Fibroblast of mammary gland (primary cell): ENCODE results near the gene CDK9.

Experiments used
- DNase-seq: peaks from one replicate; pipeline ENCODE4 v3.0.0-alpha.2; 2010; ENCODE audit warnings: low read depth
- H3K4me3 ChIP-seq: 2 replicates; pipeline ENCODE4 v1.5.1; 2011; ENCODE audit warnings: low read depth, mild to moderate bottlenecking, low read length, moderate library complexity; ENCODE audit not compliant: control insufficient read depth
- TF ChIP-seq, protein P1 (sequence below): conservative IDR thresholded peaks from 2 replicates; pipeline ENCODE4 v1.5.1; 2011; ENCODE audit warnings: low read depth, low read length, inconsistent platforms; ENCODE audit not compliant: control insufficient read depth, insufficient read depth

CDK9 gene

DNA sequence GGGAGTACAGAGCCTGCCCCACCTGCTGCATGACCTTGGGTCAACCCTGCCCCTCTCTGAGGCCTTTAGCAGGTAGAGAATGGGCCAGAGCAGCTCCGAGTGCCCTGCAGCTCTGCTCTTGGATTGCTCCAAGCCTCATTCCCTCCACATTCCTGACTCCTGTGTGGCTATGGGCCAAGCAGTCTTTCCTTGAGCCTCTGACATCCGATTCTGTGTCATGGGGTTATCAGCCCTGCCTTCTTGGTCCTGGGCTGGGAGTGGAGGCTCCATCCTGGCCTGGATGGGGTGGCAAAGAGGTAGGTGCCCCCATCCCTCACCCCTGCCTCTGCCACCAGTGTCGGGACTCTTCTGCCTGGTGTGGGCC is 30.5 kb downstream of the CDK9 start:
- H3K4me3 ChIP-seq, result no peak overlapping the region
- TF ChIP-seq, protein P1, sequence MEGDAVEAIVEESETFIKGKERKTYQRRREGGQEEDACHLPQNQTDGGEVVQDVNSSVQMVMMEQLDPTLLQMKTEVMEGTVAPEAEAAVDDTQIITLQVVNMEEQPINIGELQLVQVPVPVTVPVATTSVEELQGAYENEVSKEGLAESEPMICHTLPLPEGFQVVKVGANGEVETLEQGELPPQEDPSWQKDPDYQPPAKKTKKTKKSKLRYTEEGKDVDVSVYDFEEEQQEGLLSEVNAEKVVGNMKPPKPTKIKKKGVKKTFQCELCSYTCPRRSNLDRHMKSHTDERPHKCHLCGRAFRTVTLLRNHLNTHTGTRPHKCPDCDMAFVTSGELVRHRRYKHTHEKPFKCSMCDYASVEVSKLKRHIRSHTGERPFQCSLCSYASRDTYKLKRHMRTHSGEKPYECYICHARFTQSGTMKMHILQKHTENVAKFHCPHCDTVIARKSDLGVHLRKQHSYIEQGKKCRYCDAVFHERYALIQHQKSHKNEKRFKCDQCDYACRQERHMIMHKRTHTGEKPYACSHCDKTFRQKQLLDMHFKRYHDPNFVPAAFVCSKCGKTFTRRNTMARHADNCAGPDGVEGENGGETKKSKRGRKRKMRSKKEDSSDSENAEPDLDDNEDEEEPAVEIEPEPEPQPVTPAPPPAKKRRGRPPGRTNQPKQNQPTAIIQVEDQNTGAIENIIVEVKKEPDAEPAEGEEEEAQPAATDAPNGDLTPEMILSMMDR, result no peak
- DNase-seq, result no peak

DNA sequence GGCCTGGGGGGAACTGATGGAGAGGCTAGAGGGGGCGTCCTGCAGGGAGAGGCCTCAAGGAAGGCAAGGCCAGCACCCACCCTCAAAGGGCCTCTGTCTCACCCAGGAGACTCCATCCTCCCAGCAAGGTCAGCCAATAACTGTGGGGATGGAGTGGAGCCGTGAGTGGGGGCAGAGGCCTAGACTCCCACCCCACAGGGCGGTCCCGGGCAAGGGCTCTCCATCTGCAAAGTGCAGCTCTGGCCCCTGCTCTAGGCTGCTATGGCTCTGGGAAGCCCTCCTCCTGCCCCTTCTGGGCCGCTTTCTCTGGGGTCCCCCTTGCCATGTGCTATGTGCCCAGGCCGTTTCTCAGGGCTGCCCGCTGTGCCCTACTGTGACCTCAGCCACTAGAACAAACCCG is 30.9 kb downstream of the CDK9 start:
- no peak overlapping the region for H3K4me3 ChIP-seq

DNA sequence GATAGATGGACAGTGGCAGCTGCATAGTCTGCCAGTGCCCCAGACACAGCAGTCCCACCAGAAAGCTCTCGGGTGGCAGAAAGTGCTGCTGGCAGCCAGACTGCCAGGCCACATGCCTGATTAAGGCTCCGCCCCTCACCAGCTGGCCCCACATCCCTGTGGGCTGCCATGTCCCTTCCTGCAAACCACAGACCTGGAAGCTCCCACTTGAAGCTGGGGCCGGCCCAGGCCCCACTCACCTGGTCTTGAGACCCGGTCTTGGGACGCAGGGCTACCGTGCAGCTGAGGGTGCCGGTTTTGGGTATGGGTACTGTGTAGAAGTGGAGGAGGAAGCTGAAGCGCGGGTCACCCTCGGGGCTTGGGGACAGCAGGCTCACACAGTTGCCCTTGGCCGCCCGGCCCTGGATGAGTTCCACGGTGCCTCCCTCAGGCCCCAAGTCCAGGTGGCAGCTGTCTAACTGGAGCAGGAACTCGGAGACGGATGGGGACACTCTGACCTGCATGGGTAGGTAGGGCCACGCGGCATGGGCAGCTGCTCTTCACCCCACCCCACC is 32.1 kb downstream of the CDK9 start:
- TF ChIP-seq, protein P1, result no peak
- no peak overlapping the region for H3K4me3 ChIP-seq
- no peak for DNase-seq

More for the DNA sequence above, 30.9 kb downstream of the CDK9 start:
- no peak for DNase-seq
- TF ChIP-seq, protein P1, result no peak

DNA sequence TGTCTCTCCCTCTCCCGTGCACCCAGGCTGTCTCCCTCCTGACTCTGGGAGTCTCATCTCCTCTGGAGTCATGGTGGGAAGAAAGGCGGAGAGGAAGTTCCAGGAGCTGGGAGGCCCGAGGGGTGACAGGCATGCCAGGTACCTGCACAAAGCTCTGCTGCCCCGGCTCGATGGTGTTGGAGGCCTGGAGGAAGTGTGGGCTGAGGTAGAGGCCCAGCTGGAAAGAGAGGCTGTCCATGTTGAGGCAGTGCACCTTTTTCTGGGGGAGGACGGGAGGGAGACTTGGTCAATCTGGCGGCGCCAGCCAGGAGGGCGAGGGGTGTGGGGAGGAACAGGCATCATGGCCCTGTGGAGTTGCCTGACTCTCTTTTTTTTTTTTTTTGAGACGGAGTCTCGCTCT is 32.7 kb downstream of the CDK9 start:
- TF ChIP-seq, protein P1, result no peak
- DNase-seq, result no peak
- H3K4me3 ChIP-seq, result no peak overlapping the region

DNA sequence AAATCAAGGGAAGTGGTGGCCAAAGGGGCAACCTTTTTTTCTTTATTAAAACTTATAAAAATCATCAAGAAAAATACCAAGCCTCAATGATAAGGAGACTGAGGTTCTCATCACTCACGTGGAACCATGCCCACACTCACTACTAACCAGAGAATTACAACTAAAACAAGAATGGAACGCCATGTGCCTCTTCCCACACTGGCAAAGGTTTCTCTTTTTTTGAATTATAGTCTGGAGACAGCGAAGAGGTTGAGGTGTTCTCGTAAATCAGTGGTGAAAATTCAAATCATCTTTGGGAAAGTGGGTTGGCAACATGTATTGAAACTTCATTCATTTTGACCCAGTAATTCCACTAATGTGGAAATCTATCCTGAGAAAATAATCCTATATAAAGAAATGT is 36.3 kb downstream of the CDK9 start:
- TF ChIP-seq, protein P1, result no peak
- no peak overlapping the region for H3K4me3 ChIP-seq
- DNase-seq, result no peak

DNA sequence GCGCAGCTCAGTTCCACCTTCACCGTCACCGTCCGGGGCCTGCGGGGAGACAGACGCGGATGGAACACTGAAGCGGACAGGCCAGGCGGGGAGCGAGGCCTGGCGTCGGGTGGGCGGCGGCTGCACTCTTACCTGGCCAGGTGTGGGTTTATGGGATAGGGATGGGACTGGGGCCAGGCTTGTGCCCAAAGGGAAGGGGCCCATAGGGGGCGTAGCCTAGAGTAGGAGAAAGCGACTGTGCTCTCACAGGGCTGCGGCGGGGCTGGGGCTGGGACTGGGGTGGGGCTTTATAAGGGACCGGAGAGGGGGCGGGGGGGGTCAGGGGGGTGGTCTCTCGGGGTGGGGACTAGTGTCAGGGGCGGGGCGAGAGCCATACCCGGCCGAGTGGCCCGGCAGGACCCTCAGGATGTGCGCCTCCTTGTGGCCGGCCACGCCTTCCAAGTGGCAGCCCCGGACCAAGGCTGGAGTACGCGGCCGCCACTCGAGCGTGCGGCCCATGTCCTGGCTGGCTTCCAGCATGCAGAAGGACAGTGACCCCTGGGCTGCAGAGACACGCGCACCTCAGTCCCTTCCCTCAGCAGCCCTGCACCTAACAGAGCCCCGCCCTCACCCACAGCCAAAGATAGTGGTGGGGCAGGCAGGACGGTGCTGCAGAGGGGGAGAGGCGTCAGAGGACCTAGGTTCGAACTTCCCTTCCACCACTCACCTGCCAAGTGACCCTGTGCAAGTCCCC is 39.7 kb downstream of the CDK9 start:
- TF ChIP-seq, protein P1, result no peak
- DNase-seq, result no peak
- H3K4me3 ChIP-seq, result no peak overlapping the region

DNA sequence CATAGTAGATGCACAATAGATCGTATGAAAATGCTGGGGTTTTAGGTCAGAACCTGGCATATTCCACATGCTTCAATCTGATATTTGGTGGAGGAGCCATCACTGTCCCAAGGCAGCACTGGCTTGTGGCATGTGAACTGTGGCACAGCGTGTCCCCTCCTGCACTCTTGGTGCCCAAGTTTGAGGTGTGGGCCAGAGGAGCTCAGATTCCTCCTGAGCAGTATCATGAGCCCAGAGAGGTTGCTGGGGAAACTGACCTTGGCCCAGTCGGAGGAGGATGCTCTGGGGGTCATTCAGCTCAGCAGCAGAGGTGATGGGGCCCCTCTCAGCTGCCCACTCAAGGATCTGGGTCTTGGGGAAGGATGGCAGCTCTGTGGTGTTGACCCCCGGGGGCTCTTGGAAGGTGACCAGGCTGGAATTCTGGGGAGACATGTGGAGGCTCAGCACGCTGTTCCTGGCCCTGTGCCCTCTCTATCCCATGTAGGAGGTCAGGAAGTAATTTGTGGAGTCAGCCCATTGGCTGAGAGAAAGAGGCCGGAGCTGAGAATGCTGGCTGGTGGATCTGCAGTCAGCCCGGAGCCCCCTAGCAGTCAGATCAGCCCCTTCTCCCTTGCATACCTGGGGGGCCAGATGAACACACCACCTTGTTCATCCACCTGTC is 40.5 kb downstream of the CDK9 start:
- TF ChIP-seq, protein P1, result no peak
- no peak overlapping the region for H3K4me3 ChIP-seq
- DNase-seq, result no peak
